Glutamatergic neuron (in vitro differentiated cells): Measurements from ENCODE around the gene PRSS36. TPM values are rescaled to one million over a fixed set of nuclear protein-coding genes. Genes with fewer than 3 reads are reported as not detected.

Experiments used
- DNase-seq: peaks from one replicate; pipeline ENCODE4 v3.0.0; 2022
- H3K27ac Mint-ChIP-seq: one replicate; pipeline ENCODE4 v1.8.0; 2020; ENCODE audit warnings: mild to moderate bottlenecking, mixed read lengths, inconsistent platforms; ENCODE audit not compliant: unreplicated experiment
- H3K27me3 Mint-ChIP-seq: one replicate; pipeline ENCODE4 v1.8.0; 2020; ENCODE audit warnings: mild to moderate bottlenecking, moderate library complexity, mixed read lengths, inconsistent platforms; ENCODE audit not compliant: unreplicated experiment
- H3K36me3 Mint-ChIP-seq: one replicate; pipeline ENCODE4 v1.8.0; 2020; ENCODE audit warnings: mild to moderate bottlenecking, mixed read lengths, inconsistent platforms; ENCODE audit not compliant: unreplicated experiment
- H3K4me1 Mint-ChIP-seq: one replicate; pipeline ENCODE4 v1.8.0; 2020; ENCODE audit warnings: mild to moderate bottlenecking, low read depth, mixed read lengths, inconsistent platforms; ENCODE audit not compliant: unreplicated experiment
- H3K4me3 Mint-ChIP-seq: one replicate; pipeline ENCODE4 v1.8.0; 2020; ENCODE audit warnings: mild to moderate bottlenecking, mixed read lengths, inconsistent platforms; ENCODE audit not compliant: unreplicated experiment
- H3K9me3 Mint-ChIP-seq: one replicate; pipeline ENCODE4 v1.8.0; 2020; ENCODE audit warnings: mild to moderate bottlenecking, moderate library complexity, mixed read lengths, inconsistent platforms; ENCODE audit not compliant: unreplicated experiment
- total RNA-seq: library from RNA; stranded (reverse); fragmentation: NEBNext Ultra II Directional; extraction: Animal tissue kit (Norgen Biotek cat#: 25700); gene quantifications from one replicate; pipeline ENCODE4 v1.2.1, GENCODE V29; 2021; ENCODE audit not compliant: unreplicated experiment
- TF ChIP-seq, protein P1 (sequence below): fragments of 200-600 bp; sonication (generic); IDR thresholded peaks from one replicate; pipeline ENCODE4 v1.5.0; 2021; ENCODE audit not compliant: partially characterized antibody, unreplicated experiment

PRSS36 gene
- total RNA-seq, 1 donor from 2014 or later: 0.61 TPM

DNA sequence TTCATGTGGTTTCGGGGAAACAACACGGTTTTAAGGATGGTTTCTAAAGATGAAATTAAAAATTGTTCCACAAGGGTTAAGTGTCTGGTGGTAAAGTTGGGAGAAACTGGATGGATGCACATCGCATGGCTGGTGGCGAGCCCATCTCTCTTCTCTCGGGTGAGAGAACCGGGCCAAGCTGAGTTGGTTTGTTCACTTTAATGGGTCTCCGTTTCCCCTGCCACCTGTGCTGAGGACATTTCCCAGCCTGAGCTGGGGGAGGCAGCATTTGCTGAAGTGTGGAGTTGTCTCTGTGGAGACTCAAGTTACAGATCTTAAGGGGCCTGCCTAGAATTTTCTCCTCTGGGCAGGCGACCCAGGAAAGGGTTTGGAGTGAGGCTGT, 37.9 kb upstream of the PRSS36 start:
- Mint-ChIP-seq H3K4me1 (peaks cover 4% of the 10 kb centered on the region), H3K4me3 (no peak overlapping the region), H3K36me3 (peaks cover 9% of the 10 kb centered on the region), H3K9me3 (peaks cover 4% of the 10 kb centered on the region), H3K27me3 (peaks cover 8% of the 10 kb centered on the region), H3K27ac (no peak overlapping the region)
- TF ChIP-seq, protein P1, sequence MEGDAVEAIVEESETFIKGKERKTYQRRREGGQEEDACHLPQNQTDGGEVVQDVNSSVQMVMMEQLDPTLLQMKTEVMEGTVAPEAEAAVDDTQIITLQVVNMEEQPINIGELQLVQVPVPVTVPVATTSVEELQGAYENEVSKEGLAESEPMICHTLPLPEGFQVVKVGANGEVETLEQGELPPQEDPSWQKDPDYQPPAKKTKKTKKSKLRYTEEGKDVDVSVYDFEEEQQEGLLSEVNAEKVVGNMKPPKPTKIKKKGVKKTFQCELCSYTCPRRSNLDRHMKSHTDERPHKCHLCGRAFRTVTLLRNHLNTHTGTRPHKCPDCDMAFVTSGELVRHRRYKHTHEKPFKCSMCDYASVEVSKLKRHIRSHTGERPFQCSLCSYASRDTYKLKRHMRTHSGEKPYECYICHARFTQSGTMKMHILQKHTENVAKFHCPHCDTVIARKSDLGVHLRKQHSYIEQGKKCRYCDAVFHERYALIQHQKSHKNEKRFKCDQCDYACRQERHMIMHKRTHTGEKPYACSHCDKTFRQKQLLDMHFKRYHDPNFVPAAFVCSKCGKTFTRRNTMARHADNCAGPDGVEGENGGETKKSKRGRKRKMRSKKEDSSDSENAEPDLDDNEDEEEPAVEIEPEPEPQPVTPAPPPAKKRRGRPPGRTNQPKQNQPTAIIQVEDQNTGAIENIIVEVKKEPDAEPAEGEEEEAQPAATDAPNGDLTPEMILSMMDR: no peak
- DNase-seq: no peak

DNA sequence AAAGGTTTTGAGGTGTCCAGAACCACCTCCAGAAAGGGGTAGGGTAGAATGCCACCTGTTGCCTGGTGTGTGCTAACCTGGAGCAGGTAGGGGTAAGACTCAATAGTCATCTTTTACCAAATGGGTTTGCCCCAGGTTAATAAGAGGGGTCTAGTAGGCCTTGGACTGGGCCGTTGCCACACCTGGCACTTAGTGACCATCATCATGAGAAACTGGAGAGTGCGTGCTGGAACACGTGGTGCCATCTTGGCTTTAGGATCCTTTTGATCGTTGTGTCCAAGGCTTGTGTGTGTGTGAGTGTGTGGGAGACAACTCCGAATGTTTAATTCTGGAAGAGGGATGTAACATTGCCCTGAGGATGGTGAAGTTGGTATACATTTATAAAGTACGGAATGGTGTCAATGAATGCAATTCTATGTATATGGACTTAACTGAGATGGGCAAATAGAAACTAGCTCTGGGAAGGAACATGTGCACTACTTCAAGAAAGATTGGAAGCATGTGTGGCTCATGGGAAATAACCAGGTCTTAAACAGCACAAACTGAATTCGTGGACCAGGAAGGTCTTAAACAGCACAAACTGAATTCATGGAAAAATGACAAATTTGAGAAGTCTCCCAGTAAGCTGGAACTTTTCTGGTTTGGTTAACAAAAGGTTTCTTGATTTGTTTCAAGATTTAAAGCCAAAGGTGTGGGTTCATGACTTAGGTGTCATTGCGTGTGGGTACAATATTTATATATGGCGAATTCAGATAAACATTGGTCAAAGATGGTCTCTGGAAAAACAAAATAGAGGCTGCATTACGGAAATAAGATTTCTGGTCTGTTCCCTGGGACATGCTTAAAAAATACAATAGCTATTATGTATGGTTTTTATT, 37.3 kb upstream of the PRSS36 start:
- H3K4me1 Mint-ChIP-seq: peaks cover 9% of the 10 kb centered on the region
- DNase-seq: no peak
- H3K4me3 Mint-ChIP-seq: no peak overlapping the region
- H3K36me3 Mint-ChIP-seq: peaks cover 9% of the 10 kb centered on the region
- H3K27me3 Mint-ChIP-seq: peaks cover 8% of the 10 kb centered on the region
- no peak overlapping the region for H3K27ac Mint-ChIP-seq
- TF ChIP-seq, protein P1: no peak
- peaks cover 4% of the 10 kb centered on the region for H3K9me3 Mint-ChIP-seq

DNA sequence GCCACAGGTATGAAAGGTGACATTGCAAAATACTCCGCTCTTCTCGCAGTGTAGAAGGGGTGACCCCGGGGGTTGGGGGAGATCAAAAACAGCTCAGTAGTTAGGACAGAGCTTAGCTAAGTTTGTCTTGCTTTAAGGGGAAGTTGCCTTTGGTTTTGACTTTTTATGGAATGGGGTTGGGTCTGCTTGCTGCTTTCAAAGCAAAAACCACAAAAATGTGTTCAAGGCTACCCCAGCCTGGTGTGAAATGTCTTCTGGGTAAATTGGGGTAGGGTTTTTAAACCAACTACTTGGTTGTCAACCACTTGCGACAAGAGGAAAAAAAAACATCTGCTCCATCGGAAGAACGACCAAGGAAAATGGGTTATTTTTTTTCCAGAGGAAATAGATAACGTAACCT, 36.3 kb upstream of the PRSS36 start:
- no peak overlapping the region for H3K4me3 Mint-ChIP-seq

DNA sequence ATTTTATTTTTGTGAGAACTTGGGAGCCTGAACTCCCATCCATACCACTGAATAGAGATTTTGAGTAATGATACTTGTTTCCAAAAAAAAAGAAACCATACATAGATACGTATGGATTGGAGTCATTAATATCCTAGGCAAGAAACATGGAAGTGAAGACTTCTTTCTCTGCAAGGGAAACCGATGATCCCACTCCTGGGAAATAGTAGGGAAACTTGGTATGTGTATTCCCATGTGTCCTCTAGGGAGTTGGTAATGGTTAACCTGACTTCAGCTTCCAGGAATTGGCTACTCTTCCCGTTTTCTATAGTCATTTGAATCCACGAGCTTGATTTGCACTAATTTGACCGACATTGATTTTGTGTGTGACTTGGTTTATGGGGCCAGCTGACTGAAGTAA, 35.5 kb upstream of the PRSS36 start:
- Mint-ChIP-seq H3K4me1 (peaks cover 15% of the 10 kb centered on the region), H3K36me3 (peaks cover 8% of the 10 kb centered on the region), H3K4me3 (no peak overlapping the region), H3K9me3 (peaks cover 13% of the 10 kb centered on the region), H3K27ac (no peak overlapping the region), H3K27me3 (peaks cover 14% of the 10 kb centered on the region)
- DNase-seq: no peak
- TF ChIP-seq, protein P1: no peak

More for the DNA sequence above, 36.3 kb upstream of the PRSS36 start:
- Mint-ChIP-seq H3K27me3 (peaks cover 13% of the 10 kb centered on the region), H3K4me1 (peaks cover 15% of the 10 kb centered on the region), H3K27ac (no peak overlapping the region), H3K36me3 (peaks cover 9% of the 10 kb centered on the region), H3K9me3 (peaks cover 8% of the 10 kb centered on the region)
- TF ChIP-seq, protein P1: no peak
- DNase-seq: no peak

DNA sequence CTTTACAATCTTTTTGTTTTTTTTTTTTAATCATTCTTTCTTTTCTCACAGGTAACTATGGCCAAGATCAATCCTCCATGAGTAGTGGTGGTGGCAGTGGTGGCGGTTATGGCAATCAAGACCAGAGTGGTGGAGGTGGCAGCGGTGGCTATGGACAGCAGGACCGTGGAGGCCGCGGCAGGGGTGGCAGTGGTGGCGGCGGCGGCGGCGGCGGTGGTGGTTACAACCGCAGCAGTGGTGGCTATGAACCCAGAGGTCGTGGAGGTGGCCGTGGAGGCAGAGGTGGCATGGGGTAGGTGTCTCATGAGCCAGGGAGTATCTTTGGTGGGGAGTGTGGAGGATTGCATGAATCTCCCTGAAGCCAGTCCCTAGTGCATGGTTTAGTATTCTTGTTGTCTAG, 35.0 kb upstream of the PRSS36 start:
- no peak overlapping the region for H3K27ac Mint-ChIP-seq
- no peak overlapping the region for H3K4me3 Mint-ChIP-seq
- TF ChIP-seq, protein P1: no peak
- peaks cover 15% of the 10 kb centered on the region for H3K4me1 Mint-ChIP-seq
- peaks cover 15% of the 10 kb centered on the region for H3K9me3 Mint-ChIP-seq
- DNase-seq: no peak
- H3K27me3 Mint-ChIP-seq: peaks cover 12% of the 10 kb centered on the region
- H3K36me3 Mint-ChIP-seq: peaks cover 4% of the 10 kb centered on the region
